Epithelial cell of prostate (primary cell): ENCODE results near the gene CEBPZOS.

Experiments
- DNase-seq: peaks from one replicate; pipeline ENCODE4 v3.0.0-alpha.2; 2011; ENCODE audit warnings: low read depth, low spot score
- H3K27ac ChIP-seq: fragments of 450-650 bp; 2 replicates; pipeline ENCODE4 v1.5.1; 2017; ENCODE audit warnings: mild to moderate bottlenecking

CEBPZOS gene

GRCh38 chr2:37196320-37197195 is at the start of gene CEBPZOS:
Gene CEBPZOS (plus strand): TSS chr2:37196496. CDS start chr2:37199705, 3,209 bp downstream.
- peak; percentile 16 for DNase-seq
- peak within 1 kb of the TSS; percentile 69 for H3K27ac ChIP-seq

- no peak for DNase-seq
Measured at GRCh38 chr2:37148325-37148724, 48.0 kb upstream of the CEBPZOS start.

GRCh38 chr2:37149626-37150322 is 46.5 kb upstream of the CEBPZOS start:
- no peak for DNase-seq
- no peak overlapping the region for H3K27ac ChIP-seq

More at GRCh38 chr2:37148325-37148724, 48.0 kb upstream of the CEBPZOS start:
- no peak overlapping the region for H3K27ac ChIP-seq

- H3K27ac ChIP-seq = peak overlapping the region; percentile 39
- no peak for DNase-seq
Measured at GRCh38 chr2:37153224-37153623, 43.1 kb upstream of the CEBPZOS start.

GRCh38 chr2:37154785-37155184 is 41.5 kb upstream of the CEBPZOS start:
- H3K27ac ChIP-seq = no peak overlapping the region
- DNase-seq = no peak

- DNase-seq = no peak
- H3K27ac ChIP-seq = peak overlapping the region; percentile 69
Measured at GRCh38 chr2:37156071-37156856, 40.0 kb upstream of the CEBPZOS start.

- DNase-seq = peak; percentile 34
- peak within 1 kb of the TSS; percentile 69 for H3K27ac ChIP-seq
Measured at GRCh38 chr2:37156857-37157714, 39.2 kb upstream of the CEBPZOS start, which contains the start of gene EIF2AK2. Gene EIF2AK2 (minus strand): TSS chr2:37156980. CDS start chr2:37147806, 9,174 bp downstream.

GRCh38 chr2:37164757-37165156 is 31.5 kb upstream of the CEBPZOS start:
- H3K27ac ChIP-seq = no peak overlapping the region
- DNase-seq = no peak

- DNase-seq = no peak
- H3K27ac ChIP-seq = peak overlapping the region; percentile 23
Measured at GRCh38 chr2:37167636-37168180, 28.6 kb upstream of the CEBPZOS start.

- no peak for DNase-seq
- H3K27ac ChIP-seq = peak overlapping the region; percentile 23
Measured at GRCh38 chr2:37168217-37168981, 27.9 kb upstream of the CEBPZOS start.

- DNase-seq = no peak
- H3K27ac ChIP-seq = no peak overlapping the region
Measured at GRCh38 chr2:37171624-37171950, 24.7 kb upstream of the CEBPZOS start.

- no peak overlapping the region for H3K27ac ChIP-seq
- DNase-seq = no peak
Measured at GRCh38 chr2:37173741-37174140, 22.6 kb upstream of the CEBPZOS start.

- peak overlapping the region; percentile 21 for H3K27ac ChIP-seq
- DNase-seq = no peak
Measured at GRCh38 chr2:37180006-37180639, 16.2 kb upstream of the CEBPZOS start.

GRCh38 chr2:37180640-37181039 is 15.7 kb upstream of the CEBPZOS start:
- H3K27ac ChIP-seq = no peak overlapping the region
- DNase-seq = no peak

GRCh38 chr2:37181726-37182684 is 14.3 kb upstream of the CEBPZOS start:
- H3K27ac ChIP-seq = no peak overlapping the region
- no peak for DNase-seq

- peak within 1 kb of the TSS; percentile 62 for H3K27ac ChIP-seq
Measured at GRCh38 chr2:37188570-37188969, 7.7 kb upstream of the CEBPZOS start, which contains the start of gene SULT6B1. Gene SULT6B1 (minus strand): TSS chr2:37188670. CDS start chr2:37188640, 30 bp downstream.

More at GRCh38 chr2:37188570-37188969, 7.7 kb upstream of the CEBPZOS start, which contains the start of gene SULT6B1:
- DNase-seq = no peak
